CD14-positive monocyte (primary cell): Measurements from ENCODE around the gene CDK4. TPM values are rescaled to one million over a fixed set of nuclear protein-coding genes. Genes with fewer than 3 reads are reported as not detected.
A peak's percentile ranks its signal among the peaks of the same experiment; 100 is the strongest.

Experiments
- DNase-seq, 3 donors: peaks; one replicate each; pipeline ENCODE4 v3.0.0-alpha.2; 2011 to 2022
- H2AFZ ChIP-seq: 2 replicates; pipeline ENCODE4 v1.6.0; 2012; ENCODE audit warnings: mild to moderate bottlenecking, low read depth, low read length, inconsistent platforms; ENCODE audit not compliant: insufficient read depth, poor library complexity, severe bottlenecking
- H3K27ac ChIP-seq, 2 donors: 1 replicate in 1 of 2; 2 replicates in 1 of 2; pipeline ENCODE4 v1.5.1; 2012 to 2013; ENCODE audit warnings: low read length in 2 of 2, control low read depth in 1 of 2, inconsistent platforms in 1 of 2, low read depth in 1 of 2, mild to moderate bottlenecking in 1 of 2
- H3K27me3 ChIP-seq, 2 donors: one replicate each; pipeline versions ENCODE4 v1.6.0 to v1.6.1; 2011 to 2013; ENCODE audit warnings: low read length in 2 of 2; ENCODE audit not compliant: control insufficient read depth in 2 of 2, insufficient read depth in 2 of 2
- H3K36me3 ChIP-seq, 2 donors: replicated peaks in 1 of 2; 1 replicate in 1 of 2; 2 replicates in 1 of 2; pipeline versions ENCODE4 v1.5.1 to v1.6.1; 2012 to 2013; ENCODE audit warnings: low read length in 2 of 2, control low read depth in 1 of 2, inconsistent platforms in 1 of 2, mild to moderate bottlenecking in 1 of 2; ENCODE audit not compliant: insufficient read depth in 2 of 2, control insufficient read depth in 1 of 2
- H3K4me1 ChIP-seq, 2 donors: 1 replicate in 1 of 2; 2 replicates in 1 of 2; pipeline versions ENCODE4 v1.5.1 to v1.6.1; 2012 to 2013; ENCODE audit warnings: low read length in 2 of 2, control low read depth in 1 of 2, inconsistent platforms in 1 of 2, mild to moderate bottlenecking in 1 of 2, moderate library complexity in 1 of 2; ENCODE audit not compliant: insufficient read depth in 2 of 2, control insufficient read depth in 1 of 2
- H3K4me2 ChIP-seq: replicated peaks from 2 replicates; pipeline ENCODE3; 2012; ENCODE audit warnings: low read length, moderate library complexity, mild to moderate bottlenecking; ENCODE audit not compliant: poor library complexity, severe bottlenecking; ENCODE audit errors: extremely low read depth
- H3K4me3 ChIP-seq, 3 experiments: fragments of 200-600 bp in 1 of 3; sonication (generic) in 1 of 3; replicated peaks in 1 of 3; 1 replicate in 2 of 3; 2 replicates in 1 of 3; pipeline ENCODE4 v1.5.1; 2011 to 2013; ENCODE audit warnings: low read length in 3 of 3, mild to moderate bottlenecking in 3 of 3, control low read depth in 2 of 3, low read depth in 2 of 3, inconsistent platforms in 1 of 3, moderate library complexity in 1 of 3
- H3K79me2 ChIP-seq: 2 replicates; pipeline ENCODE4 v1.6.0; 2012; ENCODE audit warnings: mild to moderate bottlenecking, control low read depth, inconsistent platforms, low read length, moderate library complexity; ENCODE audit not compliant: insufficient read depth
- H3K9ac ChIP-seq: 2 replicates; pipeline ENCODE4 v1.6.0; 2017; ENCODE audit warnings: low read length, mild to moderate bottlenecking; ENCODE audit not compliant: insufficient read depth, poor library complexity, severe bottlenecking
- H3K9me3 ChIP-seq, 2 donors: replicated peaks in 1 of 2; 1 replicate in 1 of 2; 2 replicates in 1 of 2; pipeline versions ENCODE4 v1.5.1 to v1.6.1; 2012 to 2013; ENCODE audit warnings: low read length in 2 of 2, control low read depth in 1 of 2; ENCODE audit not compliant: control insufficient read depth in 1 of 2, insufficient read depth in 1 of 2
- H4K20me1 ChIP-seq: 2 replicates; pipeline ENCODE4 v1.6.0; 2012; ENCODE audit warnings: mild to moderate bottlenecking, low read length, control low read depth, moderate library complexity; ENCODE audit not compliant: insufficient read depth
- H3K27ac Mint-ChIP-seq, 7 donors: one replicate each; pipeline ENCODE4 v1.8.0; 2020; ENCODE audit warnings: mild to moderate bottlenecking in 7 of 7, mixed read lengths in 7 of 7, moderate library complexity in 6 of 7, inconsistent platforms in 2 of 7
- H3K27me3 Mint-ChIP-seq, 3 donors: one replicate each; pipeline ENCODE4 v1.8.0; 2021 to 2022; ENCODE audit warnings: low read depth in 3 of 3, mild to moderate bottlenecking in 3 of 3, mixed read lengths in 3 of 3, moderate library complexity in 3 of 3, inconsistent platforms in 1 of 3
- H3K36me3 Mint-ChIP-seq, 2 donors: one replicate each; pipeline ENCODE4 v1.8.0; 2020; ENCODE audit warnings: mixed read lengths in 2 of 2, inconsistent platforms in 1 of 2, mild to moderate bottlenecking in 1 of 2
- H3K4me1 Mint-ChIP-seq: one replicate; pipeline ENCODE4 v1.8.0; 2020; ENCODE audit warnings: mild to moderate bottlenecking, mixed read lengths
- H3K4me3 Mint-ChIP-seq, 2 donors: one replicate each; pipeline ENCODE4 v1.8.0; 2020; ENCODE audit warnings: mild to moderate bottlenecking in 2 of 2, mixed read lengths in 2 of 2, moderate library complexity in 1 of 2
- H3K9me3 Mint-ChIP-seq, 7 donors: one replicate each; pipeline ENCODE4 v1.8.0; 2020 to 2022; ENCODE audit warnings: mixed read lengths in 7 of 7, mild to moderate bottlenecking in 6 of 7, moderate library complexity in 6 of 7, inconsistent platforms in 2 of 7
- CTCF ChIP-seq: fragments of 200-600 bp; IDR thresholded peaks from one replicate; pipeline ENCODE4 v1.8.0; 2022; ENCODE audit warnings: antibody characterized with exemption, mild to moderate bottlenecking
- WGBS: methylation state at CpG from one replicate; pipeline ENCODE4 v1.1.5; 2013; ENCODE audit warnings: missing lambda C conversion rate; ENCODE audit not compliant: insufficient coverage; 5-methylcytosine and 5-hydroxymethylcytosine counted together
- intact Hi-C, 2 donors: fragments of 100-400 bp; cut with micrococcal nuclease; formaldehyde crosslinking; loops; one replicate each; pipeline versions ENCODE4 v1.15.0 to v1.15.1; 2023
- polyA plus RNA-seq, 3 donors: library from polyadenylated mRNA; depleted of rRNA in 1 of 3; unstranded in 2 of 3; stranded (reverse) in 1 of 3; fragments of 300-500 nt in 2 of 3; fragments of >200 nt in 1 of 3; fragmentation: Illumina TruSeq in 2 of 3; gene quantifications; 1 replicate in 2 of 3; 2 replicates in 1 of 3; pipeline ENCODE4 v1.2.3, GENCODE V29; 2012 to 2021

Gene CDK4
- polyA plus RNA-seq, 3 donors, result 26.2 to 38.4 (median 27.4) TPM

DNA sequence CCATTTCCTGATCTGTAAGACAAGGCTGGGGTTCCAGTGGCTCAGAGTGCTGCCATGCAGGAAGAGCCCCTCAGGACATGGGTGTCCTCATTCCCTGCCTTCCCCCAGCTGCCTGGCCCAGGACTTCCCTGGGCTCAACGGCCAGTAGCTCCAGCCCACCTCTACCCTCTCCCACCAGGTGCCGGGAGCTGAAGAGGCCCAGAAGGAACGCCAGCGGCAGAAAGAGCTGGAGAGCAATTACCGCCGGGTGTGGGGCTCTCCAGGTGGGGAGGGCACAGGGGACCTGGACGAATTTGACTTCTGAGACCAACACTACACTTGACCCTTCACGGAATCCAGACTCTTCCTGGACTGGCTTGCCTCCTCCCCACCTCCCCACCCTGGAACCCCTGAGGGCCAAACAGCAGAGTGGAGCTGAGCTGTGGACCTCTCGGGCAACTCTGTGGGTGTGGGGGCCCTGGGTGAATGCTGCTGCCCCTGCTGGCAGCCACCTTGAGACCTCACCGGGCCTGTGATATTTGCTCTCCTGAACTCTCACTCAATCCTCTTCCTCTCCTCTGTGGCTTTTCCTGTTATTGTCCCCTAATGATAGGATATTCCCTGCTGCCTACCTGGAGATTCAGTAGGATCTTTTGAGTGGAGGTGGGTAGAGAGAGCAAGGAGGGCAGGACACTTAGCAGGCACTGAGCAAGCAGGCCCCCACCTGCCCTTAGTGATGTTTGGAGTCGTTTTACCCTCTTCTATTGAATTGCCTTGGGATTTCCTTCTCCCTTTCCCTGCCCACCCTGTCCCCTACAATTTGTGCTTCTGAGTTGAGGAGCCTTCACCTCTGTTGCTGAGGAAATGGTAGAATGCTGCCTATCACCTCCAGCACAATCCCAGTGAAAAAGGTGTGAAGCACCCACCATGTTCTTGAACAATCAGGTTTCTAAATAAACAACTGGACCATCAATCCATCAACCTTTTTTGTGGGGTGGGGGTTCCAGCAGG is 31.2 kb downstream of the CDK4 start:
- Histone ChIP-seq H3K36me3 (peaks cover 59 to 65% of the 10 kb centered on the region in 2 donors), H3K27me3 (no peaks in the 10 kb centered on the region), H3K4me1 (no peaks in the 10 kb centered on the region), H3K4me2 (no peak overlapping the region), H3K4me3 (no peak overlapping the region), H3K27ac (no peak overlapping the region), H4K20me1 (peaks cover 12% of the 10 kb centered on the region), H3K79me2 (no peaks in the 10 kb centered on the region), H3K9me3 (peaks cover 0 to under 1% of the 10 kb centered on the region in 2 donors), H3K9ac (no peak overlapping the region), H2AFZ (no peak overlapping the region)
- DNase-seq, result no peak
- WGBS, result 99% methylated on average over 7 of the region's 11 CpGs
- H3K4me1 Mint-ChIP-seq, result peaks cover 3% of the 10 kb centered on the region
- no peak for TF ChIP-seq CTCF
- H3K9me3 Mint-ChIP-seq, result peaks cover 0 to under 1% (median 0%) of the 10 kb centered on the region in 7 donors
- peak overlapping the region in 4 of 7 donors; percentile 34 to 50 (median 42) for H3K27ac Mint-ChIP-seq
- intact Hi-C loops, result no loop called here
- H3K27me3 Mint-ChIP-seq, result peaks cover 0 to 2% (median 0%) of the 10 kb centered on the region in 3 donors
- H3K4me3 Mint-ChIP-seq, result no peak overlapping the region
- H3K36me3 Mint-ChIP-seq, result peaks cover 61 to 63% of the 10 kb centered on the region in 2 donors

- 98% methylated on average over 6 of the region's 20 CpGs for WGBS
- Histone ChIP-seq H2AFZ (no peak overlapping the region), H3K36me3 (peaks cover 67 to 71% of the 10 kb centered on the region in 2 donors), H4K20me1 (peaks cover 12% of the 10 kb centered on the region), H3K27ac (no peak overlapping the region), H3K79me2 (no peaks in the 10 kb centered on the region), H3K4me2 (no peak overlapping the region), H3K4me3 (no peak overlapping the region), H3K4me1 (no peaks in the 10 kb centered on the region), H3K9me3 (no peaks in the 10 kb centered on the region), H3K9ac (no peak overlapping the region), H3K27me3 (no peaks in the 10 kb centered on the region)
- H3K27me3 Mint-ChIP-seq, result peaks cover 0 to 2% (median 0%) of the 10 kb centered on the region in 3 donors
- H3K4me1 Mint-ChIP-seq, result peaks cover 3% of the 10 kb centered on the region
- H3K36me3 Mint-ChIP-seq, result peaks cover 66 to 67% of the 10 kb centered on the region in 2 donors
- TF ChIP-seq CTCF, result no peak
- no peak for DNase-seq
- H3K4me3 Mint-ChIP-seq, result no peak overlapping the region
- peak overlapping the region in 2 of 7 donors; percentile 34 to 75 for H3K27ac Mint-ChIP-seq
- intact Hi-C loops, result no loop called here
- peaks cover 0 to 2% (median 0%) of the 10 kb centered on the region in 7 donors for H3K9me3 Mint-ChIP-seq
Measured at GRCh38 chr12:57719777-57720605, 32.1 kb downstream of the CDK4 start.
